Progenitor cell of endocrine pancreas (in vitro differentiated cells): ENCODE results near the gene ARSK. TPM values are rescaled to one million over a fixed set of nuclear protein-coding genes. Genes with fewer than 3 reads are reported as not detected.

ENCODE experiments used
- DNase-seq: peaks from one replicate; pipeline ENCODE4 v3.0.0; 2021; ENCODE audit warnings: low spot score; ENCODE audit not compliant: unreplicated experiment
- H3K27ac Mint-ChIP-seq: 2 replicates; pipeline ENCODE4 v1.8.0; 2021; ENCODE audit warnings: mild to moderate bottlenecking, moderate library complexity, mixed read lengths
- H3K27me3 Mint-ChIP-seq: 2 replicates; pipeline ENCODE4 v1.8.0; 2021; ENCODE audit warnings: mixed read lengths
- H3K36me3 Mint-ChIP-seq: 2 replicates; pipeline ENCODE4 v1.8.0; 2022; ENCODE audit warnings: mixed read lengths; ENCODE audit not compliant: insufficient read depth
- H3K4me1 Mint-ChIP-seq: 2 replicates; pipeline ENCODE4 v1.8.0; 2021; ENCODE audit warnings: low read depth, mixed read lengths
- H3K4me3 Mint-ChIP-seq: 2 replicates; pipeline ENCODE4 v1.8.0; 2021; ENCODE audit warnings: low read depth, mild to moderate bottlenecking, moderate library complexity, mixed read lengths
- H3K9me3 Mint-ChIP-seq: 2 replicates; pipeline ENCODE4 v1.8.0; 2021; ENCODE audit warnings: low read depth, mixed read lengths
- CTCF ChIP-seq: fragments of 200-600 bp; sonication (generic); IDR thresholded peaks from one replicate; pipeline ENCODE4 v1.5.0; 2021; ENCODE audit warnings: antibody characterized with exemption, mild to moderate bottlenecking; ENCODE audit not compliant: unreplicated experiment
- total RNA-seq: library from RNA; stranded (reverse); gene quantifications from 2 replicates; pipeline ENCODE4 v1.2.1, GENCODE V29; 2021

Gene ARSK
- total RNA-seq, 1 donor from 2014 or later: 11.2 TPM

- Mint-ChIP-seq H3K4me1 (no peaks in the 10 kb centered on the region), H3K9me3 (no peaks in the 10 kb centered on the region), H3K36me3 (peaks cover 14% of the 10 kb centered on the region), H3K27me3 (no peaks in the 10 kb centered on the region), H3K4me3 (no peak overlapping the region), H3K27ac (no peak overlapping the region)
- no peak for TF ChIP-seq CTCF
- no peak for DNase-seq
Measured at GRCh38 chr5:95519681-95520080, 35.2 kb upstream of the ARSK start.

GRCh38 chr5:95520206-95520605, 34.7 kb upstream of the ARSK start:
- DNase-seq: no peak
- H3K27ac Mint-ChIP-seq: no peak overlapping the region
- H3K27me3 Mint-ChIP-seq: no peaks in the 10 kb centered on the region
- H3K4me1 Mint-ChIP-seq: no peaks in the 10 kb centered on the region
- no peaks in the 10 kb centered on the region for H3K9me3 Mint-ChIP-seq
- no peak for TF ChIP-seq CTCF
- H3K36me3 Mint-ChIP-seq: peaks cover 14% of the 10 kb centered on the region
- H3K4me3 Mint-ChIP-seq: no peak overlapping the region

GRCh38 chr5:95524423-95524822, 30.5 kb upstream of the ARSK start:
- no peaks in the 10 kb centered on the region for H3K4me1 Mint-ChIP-seq
- no peak overlapping the region for H3K27ac Mint-ChIP-seq
- TF ChIP-seq CTCF: no peak
- H3K4me3 Mint-ChIP-seq: no peak overlapping the region
- H3K27me3 Mint-ChIP-seq: no peaks in the 10 kb centered on the region
- DNase-seq: no peak
- H3K9me3 Mint-ChIP-seq: no peaks in the 10 kb centered on the region
- H3K36me3 Mint-ChIP-seq: peaks cover 18% of the 10 kb centered on the region

GRCh38 chr5:95526871-95527270, 28.0 kb upstream of the ARSK start:
- no peak for TF ChIP-seq CTCF
- Mint-ChIP-seq H3K4me3 (no peak overlapping the region), H3K36me3 (peaks cover 19% of the 10 kb centered on the region), H3K27me3 (no peaks in the 10 kb centered on the region), H3K9me3 (no peaks in the 10 kb centered on the region), H3K4me1 (no peaks in the 10 kb centered on the region), H3K27ac (no peak overlapping the region)
- no peak for DNase-seq

GRCh38 chr5:95528565-95528964, 26.3 kb upstream of the ARSK start:
- Mint-ChIP-seq H3K27ac (no peak overlapping the region), H3K36me3 (peaks cover 18% of the 10 kb centered on the region)
- no peak for TF ChIP-seq CTCF

More at GRCh38 chr5:95528565-95528964, 26.3 kb upstream of the ARSK start:
- H3K27me3 Mint-ChIP-seq: no peaks in the 10 kb centered on the region
- H3K4me3 Mint-ChIP-seq: no peak overlapping the region
- DNase-seq: no peak
- no peaks in the 10 kb centered on the region for H3K9me3 Mint-ChIP-seq
- H3K4me1 Mint-ChIP-seq: no peaks in the 10 kb centered on the region
